Eye (tissue), 1 donor: ENCODE measurements around the gene NOS1AP.

ENCODE experiments used
- DNase-seq: peaks from one replicate; pipeline ENCODE4 v3.0.0-alpha.2; 2015

NOS1AP gene

DNA sequence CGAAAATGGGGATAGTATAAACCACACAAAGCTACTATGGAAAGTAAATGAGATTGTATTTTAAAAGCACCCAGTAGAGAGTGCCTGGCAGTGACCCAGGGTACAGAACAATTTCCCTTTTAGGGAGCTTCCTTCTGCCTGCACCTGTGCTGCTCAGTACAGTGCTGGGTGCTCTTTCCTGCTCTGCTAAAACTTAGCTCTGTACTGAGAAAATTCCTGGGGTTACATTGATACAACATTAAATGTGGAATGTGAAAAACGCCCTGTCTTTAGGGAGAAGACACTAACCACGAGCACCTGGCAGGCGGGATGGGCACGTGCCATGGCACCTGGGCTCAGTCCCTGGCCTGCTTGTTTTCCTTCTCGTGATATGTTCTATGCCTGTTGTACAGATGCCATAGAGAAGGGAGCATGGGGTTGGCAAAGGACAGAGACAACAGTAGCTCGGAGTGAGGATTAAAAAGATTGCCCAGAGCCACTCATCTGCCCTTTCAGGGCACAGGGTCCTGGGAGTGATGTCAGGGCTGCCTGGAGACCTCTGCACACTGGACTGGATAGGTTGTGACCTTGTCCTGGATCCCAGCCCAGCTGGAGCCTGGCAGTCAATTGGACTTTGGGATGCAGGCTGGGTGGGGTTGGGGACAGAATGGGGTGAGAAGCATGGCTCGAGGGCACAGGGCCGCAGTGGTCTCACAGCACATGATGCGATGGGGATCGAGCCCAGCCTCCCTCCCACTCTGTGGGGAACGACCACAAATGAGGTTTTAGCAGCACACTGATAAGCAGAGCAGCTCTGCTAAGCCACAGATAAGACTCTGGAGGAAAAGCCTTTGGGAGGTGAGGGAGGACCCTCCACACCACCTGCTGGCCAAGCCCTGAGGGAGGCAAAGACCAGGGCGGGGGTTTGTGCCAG, 302.9 kb downstream of the NOS1AP start:
- no peak for DNase-seq

DNA sequence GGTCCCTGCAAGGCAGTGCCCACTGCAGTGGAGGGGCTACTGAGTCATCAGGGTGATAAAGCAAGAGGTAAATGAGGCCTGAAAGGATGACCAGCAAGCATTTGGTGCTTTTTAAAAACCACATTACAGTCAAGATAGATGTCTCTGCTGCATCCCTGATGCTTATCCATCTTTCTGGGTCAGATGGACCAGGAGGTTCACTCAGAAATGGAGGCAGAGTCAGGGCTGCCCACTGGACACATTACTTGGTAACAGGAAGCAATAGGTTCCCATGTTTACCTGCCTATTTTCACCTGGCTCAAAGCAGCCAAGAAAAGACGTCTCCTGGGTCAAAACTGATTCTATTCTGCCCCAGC, 303.6 kb downstream of the NOS1AP start:
- DNase-seq, result no peak

DNA sequence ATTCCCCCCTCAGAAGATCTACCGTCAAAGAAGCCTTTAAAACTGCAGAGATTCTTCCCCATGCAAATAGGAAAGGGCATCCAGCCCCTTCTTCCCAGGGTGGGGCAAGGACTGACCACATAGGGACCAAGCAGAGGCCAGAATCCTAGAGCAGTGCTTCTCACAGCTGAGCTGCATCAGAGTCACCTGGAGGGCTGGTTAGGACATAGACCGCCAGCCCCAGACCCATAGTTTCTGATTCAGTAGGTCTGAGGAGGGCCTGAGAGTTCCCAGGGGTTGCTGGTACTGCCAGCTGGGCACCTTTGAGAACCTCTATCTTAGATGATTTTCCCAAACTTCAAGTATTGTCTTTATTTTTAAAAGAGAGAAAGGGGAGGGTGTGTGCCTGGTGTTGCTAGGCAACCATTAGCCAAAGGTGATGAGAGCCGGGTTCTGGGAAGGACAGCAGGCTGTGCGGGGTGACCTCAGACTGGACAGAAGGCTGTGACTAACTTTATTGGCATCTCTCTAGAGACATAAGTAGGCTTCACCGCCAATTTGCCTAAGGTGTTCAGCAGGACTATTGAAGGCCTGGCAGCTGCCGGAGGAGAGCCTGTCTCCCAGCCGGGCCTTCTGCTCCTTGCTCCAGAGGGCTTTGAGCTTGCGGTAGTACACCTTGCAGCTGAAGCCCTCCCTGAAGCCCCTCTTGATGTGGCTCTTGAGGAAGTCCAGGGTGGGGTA, 304.2 kb downstream of the NOS1AP start:
- DNase-seq, result no peak

DNA sequence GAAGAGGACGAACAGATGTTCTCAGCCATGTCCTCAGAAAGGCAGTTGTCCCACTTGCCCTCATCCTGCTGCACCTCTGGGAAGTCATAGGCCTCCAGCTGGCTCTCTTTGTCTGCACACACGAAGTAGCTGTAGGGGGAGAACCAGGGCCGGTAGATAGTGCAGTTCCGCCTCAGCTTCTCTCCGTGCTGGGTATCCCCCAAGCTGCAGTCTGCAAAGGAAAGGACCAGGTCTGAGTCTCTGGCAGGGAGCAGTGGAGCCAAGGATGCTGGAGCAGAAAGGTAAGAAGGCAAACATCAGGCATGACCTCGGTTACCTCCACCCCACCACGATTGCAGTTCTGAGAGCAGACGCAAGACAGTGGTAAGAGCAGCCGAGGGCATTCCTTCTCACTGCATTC, 304.9 kb downstream of the NOS1AP start:
- no peak for DNase-seq

DNA sequence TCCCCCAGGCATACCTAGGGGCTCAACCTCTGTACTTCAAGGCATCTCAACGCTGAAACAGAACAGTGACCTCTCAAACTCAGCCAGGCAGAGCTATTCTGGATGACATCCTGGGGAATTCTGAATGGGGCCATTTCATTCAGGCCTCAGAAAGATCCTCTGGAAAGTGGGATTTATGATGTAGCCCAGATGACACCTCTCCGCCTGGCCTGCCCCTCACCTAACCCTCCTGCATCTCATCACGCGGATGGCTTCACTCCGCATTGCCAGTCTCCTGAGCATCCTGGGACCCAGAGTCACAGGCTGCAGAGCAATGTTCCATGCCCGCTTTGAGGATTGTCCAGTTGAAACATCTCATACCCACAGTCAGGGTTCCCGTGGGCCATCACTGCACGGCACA, 306.0 kb downstream of the NOS1AP start:
- no peak for DNase-seq

DNA sequence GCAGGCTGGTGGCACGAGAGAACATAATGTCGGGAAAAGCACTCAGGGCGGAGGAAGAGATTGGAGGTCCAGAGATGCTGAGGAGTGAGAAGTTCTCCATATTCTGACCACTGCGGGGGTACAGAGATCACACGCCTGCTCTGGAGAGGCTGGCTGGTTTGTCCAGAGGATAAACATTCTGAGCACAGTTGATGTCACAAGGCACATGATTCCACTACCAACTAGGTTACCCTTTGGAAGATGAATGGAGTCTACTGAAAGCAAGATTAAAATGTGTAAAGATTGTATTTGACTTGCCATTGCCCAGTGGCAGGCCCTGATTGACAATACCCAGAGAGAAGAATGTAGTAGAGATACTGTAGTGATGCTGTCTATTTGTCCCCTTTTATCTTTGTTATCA, 307.2 kb downstream of the NOS1AP start, which contains the start of gene SPATA46:
Gene SPATA46 (minus strand): TSS at position 164 of the 400 bp plus-strand sequence. CDS start 64 bp downstream, at position 100.
- DNase-seq, result no peak

DNA sequence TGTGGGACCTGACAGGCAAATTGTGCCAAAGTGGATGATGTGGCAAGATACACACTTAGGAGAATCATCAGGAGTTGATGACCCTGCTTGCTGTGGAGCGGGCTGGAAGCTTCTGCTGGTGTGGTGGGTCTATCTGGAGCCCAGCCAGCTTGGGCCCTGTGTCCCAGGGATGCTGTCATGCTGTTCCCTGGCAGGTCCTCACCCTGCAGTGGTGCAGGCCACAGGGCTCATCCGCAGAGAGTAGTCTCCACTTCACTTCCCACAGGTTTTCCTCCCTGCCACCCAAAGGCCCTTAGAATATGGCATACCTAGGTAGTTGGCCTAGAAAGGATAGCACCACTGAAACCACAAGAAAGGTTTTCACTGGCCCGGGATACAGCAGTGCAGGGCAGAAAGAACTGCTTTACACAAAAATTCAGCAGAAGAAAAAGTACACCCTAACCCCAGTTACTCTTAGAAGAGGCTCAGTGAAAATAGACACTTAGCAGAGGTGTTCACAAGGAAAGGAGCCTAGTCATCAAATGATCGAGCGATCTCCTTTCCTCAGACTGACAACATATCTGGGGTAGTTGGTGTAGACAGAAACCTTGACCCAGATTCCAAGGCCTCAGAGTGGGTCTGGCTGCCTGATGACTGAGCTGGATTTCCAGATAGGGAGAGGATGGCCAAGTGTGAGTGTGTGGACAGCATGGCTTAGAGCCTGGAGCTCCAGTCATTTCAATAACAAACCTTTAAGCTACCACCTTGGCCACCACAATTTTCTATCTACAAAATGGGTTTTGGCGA, 310.8 kb downstream of the NOS1AP start:
- DNase-seq, result no peak

DNA sequence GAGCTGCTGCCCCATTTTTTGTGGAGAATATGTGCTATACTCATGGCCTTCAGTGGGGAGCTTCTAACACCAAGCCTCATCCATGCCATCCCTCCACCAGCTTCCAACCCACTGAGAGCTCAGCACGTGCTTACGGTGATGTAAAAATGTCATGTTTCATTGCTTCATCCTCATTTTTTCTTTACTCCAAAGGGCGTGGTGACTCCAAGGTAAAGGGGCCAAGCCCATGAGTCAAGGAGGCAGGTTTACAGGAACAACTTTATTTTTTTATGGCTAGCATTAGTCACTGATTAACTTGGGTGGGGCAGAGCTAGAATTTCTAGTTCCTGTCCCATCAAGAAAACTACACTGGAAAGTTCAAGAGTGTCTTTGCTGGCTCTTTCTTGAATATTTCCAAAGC, 311.9 kb downstream of the NOS1AP start, which contains the start of gene C1orf226:
Gene C1orf226 (plus strand): TSS at position 346 of the 400 bp plus-strand sequence. CDS start 174 bp downstream, outside the sequence.
- no peak for DNase-seq

DNA sequence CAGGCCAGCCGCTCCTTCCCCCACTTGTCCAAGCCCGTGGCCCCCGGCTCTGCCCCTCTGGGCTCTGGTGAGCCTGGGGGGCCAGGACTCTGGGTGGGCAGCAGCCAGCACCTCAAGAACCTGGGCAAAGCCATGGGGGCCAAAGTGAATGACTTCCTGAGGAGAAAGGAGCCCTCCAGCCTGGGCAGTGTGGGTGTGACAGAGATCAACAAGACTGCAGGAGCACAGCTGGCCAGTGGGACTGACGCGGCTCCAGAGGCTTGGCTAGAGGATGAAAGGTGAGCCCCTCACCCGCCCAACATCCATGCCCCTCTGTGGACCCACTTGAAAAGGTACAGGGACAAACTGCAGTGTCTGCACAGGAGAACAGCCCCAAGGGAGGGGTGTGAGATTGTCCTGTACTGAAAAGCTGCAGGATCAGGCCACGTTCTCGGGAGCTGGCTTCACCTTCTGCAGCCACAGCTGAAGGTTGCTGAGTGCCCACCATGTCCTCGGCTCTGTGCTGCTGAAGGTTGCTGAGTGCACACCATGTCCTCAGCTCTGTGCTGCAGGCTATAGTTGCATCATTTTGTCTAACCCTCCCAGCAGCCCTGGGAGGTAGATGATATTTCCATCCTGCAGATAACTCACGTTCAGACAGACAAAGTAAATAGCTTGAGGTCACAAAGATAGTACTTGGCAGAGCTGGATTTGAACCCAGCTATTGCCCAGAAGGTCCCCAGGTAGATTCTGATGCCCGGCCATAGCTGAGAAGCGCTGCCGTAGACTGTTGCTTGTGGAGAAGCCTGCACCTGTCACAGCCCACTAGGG, 312.7 kb downstream of the NOS1AP start:
- DNase-seq, result no peak

DNA sequence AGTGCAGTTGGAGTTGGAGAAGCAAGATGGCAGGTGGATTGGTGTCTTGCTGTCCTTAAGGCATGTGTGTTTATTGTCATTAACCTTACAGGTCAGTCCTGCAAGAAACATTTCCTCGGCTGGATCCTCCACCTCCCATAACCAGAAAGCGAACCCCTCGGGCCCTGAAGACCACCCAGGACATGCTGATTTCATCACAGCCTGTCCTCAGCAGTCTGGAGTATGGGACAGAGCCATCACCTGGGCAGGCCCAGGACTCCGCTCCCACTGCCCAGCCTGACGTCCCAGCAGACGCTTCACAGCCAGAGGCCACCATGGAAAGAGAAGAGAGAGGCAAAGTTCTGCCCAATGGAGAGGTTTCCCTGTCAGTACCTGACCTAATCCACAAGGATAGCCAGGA, 313.6 kb downstream of the NOS1AP start:
- DNase-seq, result no peak

DNA sequence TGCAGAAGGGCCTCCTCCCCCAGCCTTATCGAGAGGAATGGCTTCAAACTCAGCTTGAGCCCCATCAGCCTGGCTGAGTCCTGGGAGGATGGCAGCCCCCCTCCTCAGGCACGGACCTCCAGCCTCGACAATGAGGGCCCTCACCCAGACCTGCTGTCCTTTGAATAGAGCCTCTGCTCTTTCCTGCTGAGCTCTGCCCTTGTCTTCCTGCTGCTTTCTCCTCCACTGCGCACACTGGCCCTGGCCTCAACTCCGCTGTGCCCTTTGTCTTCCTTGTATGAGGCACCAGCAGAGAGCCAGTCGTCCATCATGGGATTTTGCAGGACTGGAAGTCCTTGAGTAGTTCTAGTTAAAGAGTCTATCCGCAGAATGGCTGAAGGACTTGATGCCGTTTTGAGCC, 314.0 kb downstream of the NOS1AP start:
- DNase-seq, result peak; percentile 25

DNA sequence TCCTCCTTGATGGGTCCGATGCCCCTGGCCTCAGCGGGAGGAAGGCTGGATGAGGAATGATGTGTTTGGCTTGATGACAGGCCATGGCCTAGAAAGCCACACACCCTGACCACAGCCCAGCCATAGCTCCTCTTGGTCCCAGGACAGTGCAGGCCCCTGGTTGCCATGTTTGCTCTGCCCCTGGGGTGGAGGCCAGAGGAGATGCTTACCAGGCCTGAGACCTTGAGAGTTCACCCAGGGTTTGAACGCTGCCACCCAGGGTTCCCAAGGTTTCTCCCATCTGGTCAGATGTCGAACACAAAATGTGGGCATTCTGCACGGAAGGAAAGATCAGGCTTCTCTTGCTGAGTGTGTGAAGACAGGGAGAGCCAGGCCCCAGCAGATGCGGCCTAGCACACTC, 314.6 kb downstream of the NOS1AP start:
- DNase-seq, result no peak

DNA sequence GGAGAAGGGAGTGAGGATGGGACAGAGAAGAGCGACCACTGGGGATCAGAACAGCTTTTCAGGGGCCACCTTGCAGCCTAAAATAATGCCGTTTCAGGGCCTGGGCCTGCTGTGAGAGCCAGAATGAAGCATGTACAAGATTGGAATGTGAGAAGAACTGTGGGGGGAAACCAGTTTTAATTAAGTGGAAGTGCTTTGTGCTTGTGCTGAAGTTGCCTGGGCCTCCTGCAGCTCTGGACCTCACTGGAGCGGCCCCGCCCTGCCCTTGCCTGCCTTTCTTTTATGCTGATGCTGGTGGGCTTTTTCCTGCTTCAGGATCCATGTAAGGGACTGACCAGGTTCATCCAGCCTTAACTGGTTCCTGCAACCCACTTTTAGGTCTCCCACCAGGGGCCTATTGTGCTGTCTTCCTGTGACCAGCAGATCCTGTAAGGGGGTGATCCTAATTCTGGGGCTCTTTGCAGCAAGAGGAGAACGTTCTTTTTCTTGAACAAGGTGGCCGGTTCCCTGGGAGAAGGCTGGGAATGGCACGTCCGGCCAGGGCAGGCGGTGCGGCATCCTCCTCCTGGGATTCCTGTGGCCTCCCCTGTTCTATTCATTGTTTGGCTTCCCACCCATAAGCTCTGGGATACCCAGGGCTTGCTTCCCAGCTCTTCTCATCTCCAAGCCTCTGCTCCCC, 315.2 kb downstream of the NOS1AP start:
- DNase-seq, result peak; percentile 58

DNA sequence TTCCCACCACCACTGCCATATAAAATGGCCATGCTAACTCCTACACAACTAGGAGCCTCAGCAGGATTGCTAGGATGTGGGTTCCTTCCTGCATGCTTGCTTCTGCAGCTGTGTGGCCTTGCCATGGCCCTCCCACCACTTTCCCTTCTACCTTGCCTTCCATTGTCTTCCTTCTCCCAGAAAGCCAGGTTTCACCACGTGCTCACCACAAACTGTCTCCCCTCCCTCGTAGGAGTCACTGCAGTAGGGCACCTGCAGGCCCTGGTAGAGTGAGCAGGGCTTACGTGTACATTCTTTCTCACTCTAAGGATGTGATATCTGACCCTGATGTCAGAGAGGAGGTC, 315.8 kb downstream of the NOS1AP start:
- DNase-seq, result no peak

DNA sequence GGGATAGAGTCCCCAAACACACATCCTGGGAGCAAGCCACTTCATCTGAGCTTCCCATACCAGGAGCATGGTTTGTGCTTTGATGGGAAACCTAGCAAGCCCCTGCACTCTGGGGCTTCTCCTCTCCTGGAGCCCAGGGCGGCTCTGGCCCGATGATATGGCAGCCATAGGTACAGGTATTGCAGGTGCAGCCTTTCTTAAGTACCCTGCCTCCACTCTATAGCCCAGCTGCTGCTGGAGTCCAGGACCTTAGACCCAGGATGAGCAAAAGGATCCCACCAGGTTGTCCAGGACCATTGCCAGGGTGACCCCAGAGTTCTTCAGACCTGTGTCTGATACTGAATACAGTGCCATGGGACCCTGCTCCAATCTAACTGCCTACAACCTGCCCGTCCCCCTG, 316.2 kb downstream of the NOS1AP start:
- DNase-seq, result no peak

DNA sequence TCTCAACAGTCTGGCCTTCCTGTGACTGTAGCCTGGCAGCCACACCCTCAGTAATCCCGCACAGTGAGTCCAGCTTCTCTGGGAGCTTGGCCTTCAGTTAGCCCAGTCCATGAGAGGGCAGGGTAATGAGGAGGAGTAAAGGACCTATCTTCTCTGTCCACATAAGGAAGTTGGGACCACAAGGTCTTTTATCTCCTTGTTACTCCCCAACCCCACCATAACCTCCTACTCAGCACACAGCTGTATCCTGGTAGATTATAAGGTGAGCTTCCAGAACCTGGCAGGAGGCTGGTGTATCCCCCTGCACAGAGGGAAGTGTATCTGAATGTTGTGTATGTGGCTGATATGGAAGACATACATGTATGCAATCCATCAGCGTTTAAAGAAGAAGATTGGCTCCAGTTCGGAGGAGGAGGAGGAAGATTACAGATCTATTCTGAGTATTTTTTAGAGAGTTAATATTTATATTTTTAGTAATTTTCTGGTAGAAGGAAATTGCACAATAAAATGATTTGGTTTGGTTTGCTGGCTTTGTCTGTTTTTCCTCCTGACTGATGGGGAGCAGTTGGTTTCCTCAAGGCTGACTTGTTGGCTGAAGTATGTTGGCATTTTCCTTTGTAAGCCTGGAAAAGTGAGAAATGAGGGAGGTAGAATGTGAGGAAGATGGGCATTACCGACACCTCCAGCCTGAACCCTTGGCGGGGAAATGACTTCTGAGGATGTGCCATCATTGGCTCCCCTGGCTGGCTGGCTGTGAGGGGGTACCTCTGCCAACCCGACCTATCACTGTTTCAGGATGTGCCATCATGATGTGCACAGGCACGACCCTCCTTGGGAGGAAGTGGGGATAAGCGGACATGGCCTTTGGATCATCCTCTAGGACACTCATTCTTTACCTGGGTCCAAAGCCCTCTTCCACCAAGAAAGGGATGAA, 317.1 kb downstream of the NOS1AP start:
- DNase-seq, result no peak

DNA sequence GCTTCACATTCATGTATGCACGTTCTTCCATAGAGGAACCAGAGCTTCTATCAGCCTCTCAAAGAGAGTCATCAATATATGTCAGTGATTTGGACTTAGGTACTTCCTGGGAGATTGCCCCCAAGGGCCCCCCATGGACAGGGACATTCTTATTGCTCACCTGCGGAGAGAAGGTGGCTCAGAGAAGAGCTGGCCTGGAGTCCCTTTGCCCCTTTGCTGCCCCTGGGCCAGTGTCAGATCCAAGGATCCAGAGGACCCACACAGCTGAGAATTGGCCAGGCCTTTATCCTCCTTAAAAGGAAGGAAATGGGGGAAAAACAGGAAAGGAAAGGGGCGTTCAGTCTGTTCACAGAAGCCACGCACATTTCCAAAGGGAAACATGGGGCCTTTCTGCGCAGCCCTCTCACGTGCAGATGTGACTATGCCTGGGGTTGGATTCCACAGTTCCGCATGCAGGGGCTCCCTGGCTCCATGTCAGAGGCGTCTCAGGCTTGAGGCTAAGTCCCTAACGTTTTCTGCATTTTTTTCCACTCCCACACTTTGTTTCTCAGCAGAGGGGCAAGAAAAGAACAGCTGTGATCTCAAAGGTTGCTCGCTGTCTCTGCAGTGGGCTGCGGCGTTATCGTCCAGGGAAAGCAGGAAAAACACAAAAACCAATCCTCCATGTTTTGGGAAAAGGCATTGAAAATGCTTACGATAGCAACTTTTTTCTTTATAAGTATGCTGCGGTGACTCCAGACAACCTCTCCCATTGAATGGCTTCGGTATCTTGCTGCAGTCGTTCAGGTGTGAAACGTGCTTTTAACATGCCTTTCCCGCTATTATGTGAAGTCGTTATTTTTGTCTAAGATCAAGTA, 318.0 kb downstream of the NOS1AP start:
- no peak for DNase-seq

DNA sequence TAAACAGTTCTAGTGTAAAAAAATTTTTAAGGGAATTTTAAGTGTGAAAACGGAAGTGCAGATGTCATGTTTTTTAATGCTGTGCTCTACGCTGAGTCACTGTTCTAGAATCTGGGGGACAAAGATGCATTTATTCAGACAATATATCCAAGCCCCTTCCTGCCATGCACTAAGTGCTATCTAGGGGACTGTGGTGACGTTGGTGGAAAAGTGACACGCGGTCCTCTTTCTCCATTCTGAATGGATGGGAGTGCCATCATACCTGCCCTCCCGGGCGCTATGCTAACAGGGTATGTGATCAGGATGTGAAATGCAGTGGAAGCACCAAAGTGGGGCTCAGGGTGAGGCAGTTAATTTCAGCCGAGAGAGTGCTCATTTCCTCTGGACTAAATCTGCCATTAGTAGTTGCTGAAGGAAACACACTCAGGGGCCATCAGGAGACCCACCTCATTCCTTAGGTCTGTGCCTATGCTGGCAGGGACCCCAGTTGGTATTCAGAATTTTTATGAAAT, 318.6 kb downstream of the NOS1AP start:
- DNase-seq, result no peak

DNA sequence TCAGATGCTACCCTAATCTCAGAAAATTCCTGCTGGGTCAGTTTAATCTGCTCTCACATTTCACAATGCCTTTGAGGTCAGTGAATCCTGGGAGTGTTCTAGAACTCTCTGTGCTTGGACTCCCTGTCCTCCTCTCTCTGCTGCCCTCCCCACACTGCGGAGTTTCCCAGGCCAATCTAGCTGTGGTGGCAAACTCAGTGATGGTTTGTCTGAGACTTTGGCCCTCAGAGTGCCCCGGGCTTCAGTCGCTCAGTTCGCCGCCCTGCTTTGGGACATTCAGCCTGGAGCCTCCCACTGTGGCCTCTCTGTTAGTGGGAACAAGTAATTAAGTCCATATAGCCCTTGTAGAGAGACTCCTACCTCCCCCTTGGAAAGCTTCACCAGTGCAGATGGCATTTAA, 319.1 kb downstream of the NOS1AP start:
- peak; percentile 19 for DNase-seq
